AG09309 (cell line): ENCODE measurements around the gene TSPY8.
"Not testable (repeated sequence)": the region's sequence is repeated elsewhere in the genome, so short reads cannot be mapped to it uniquely, and the experiment has no call there.

Experiments
- DNase-seq: peaks from one replicate; pipeline ENCODE4 v3.0.0-alpha.2; 2010; ENCODE audit warnings: low read depth
- H3K4me3 ChIP-seq: 2 replicates; pipeline ENCODE4 v1.5.1; 2011; ENCODE audit warnings: mild to moderate bottlenecking, low read depth, low read length, moderate library complexity; ENCODE audit not compliant: control insufficient read depth
- CTCF ChIP-seq: IDR thresholded peaks from 2 replicates; pipeline ENCODE4 v1.5.1; 2011; ENCODE audit warnings: mild to moderate bottlenecking, low read depth, low read length, inconsistent platforms; ENCODE audit not compliant: insufficient read depth, control insufficient read depth; ENCODE audit errors: missing control alignments

TSPY8 gene

GRCh38 chrY:9357497-9357896 lies at the start of gene TSPY8:
TSS of gene TSPY8 (plus strand) at chrY:9357797. CDS start at chrY:9357843, 46 bp downstream.
- not testable (repeated sequence) for H3K4me3 ChIP-seq, DNase-seq

GRCh38 chrY:9320996-9321395 lies 36.6 kb upstream of the TSPY8 start:
- TF ChIP-seq CTCF: no peak
- no peak for DNase-seq
- H3K4me3 ChIP-seq: no peak overlapping the region

- not testable (repeated sequence) for DNase-seq, H3K4me3 ChIP-seq
Measured at GRCh38 chrY:9337164-9337563, 20.4 kb upstream of the TSPY8 start, which contains the start of gene TSPY4. TSS of gene TSPY4 (plus strand) at chrY:9337464. CDS start at chrY:9337510, 46 bp downstream.

GRCh38 chrY:9396527-9396926 lies 38.9 kb downstream of the TSPY8 start:
- H3K4me3 ChIP-seq, DNase-seq: not testable (repeated sequence)

GRCh38 chrY:9398121-9398520 lies 40.5 kb downstream of the TSPY8 start, which contains the start of gene TSPY3:
TSS of gene TSPY3 (plus strand) at chrY:9398421. CDS start at chrY:9398467, 46 bp downstream.
- not testable (repeated sequence) for H3K4me3 ChIP-seq, DNase-seq
